K562 (cell line): ENCODE results near the gene CAMK2D. TPM values are rescaled to one million over a fixed set of nuclear protein-coding genes. Genes with fewer than 3 reads are reported as not detected.

Experiments
- C11orf30 ChIP-seq: fragments of 450-650 bp; IDR thresholded peaks from 2 replicates; pipeline ENCODE4 v1.6.1; 2016; ENCODE audit warnings: low read depth, mild to moderate bottlenecking
- IRF2 ChIP-seq: sonication (generic); formaldehyde crosslinking; IDR thresholded peaks from 2 replicates; pipeline ENCODE4 v1.8.1; 2022; ENCODE audit warnings: mild to moderate bottlenecking, missing genetic modification reagents
- MAFF ChIP-seq: IDR thresholded peaks from 2 replicates; pipeline ENCODE4 v1.6.1; 2012; ENCODE audit warnings: low read length, improper control_type of control experiment
- POLR2G ChIP-seq: fragments of 200-400 bp; formaldehyde crosslinking; IDR thresholded peaks from 2 replicates; pipeline ENCODE4 v1.6.1; 2017; ENCODE audit warnings: low read depth, mild to moderate bottlenecking, antibody characterized with exemption, low read length, moderate library complexity
- ZNF445 ChIP-seq: fragments of 250-450 bp; sonication (Bioruptor Pico); IDR thresholded peaks from 2 replicates; pipeline ENCODE4 v1.4.0; 2020; ENCODE audit warnings: low read depth, mild to moderate bottlenecking, moderate library complexity
- polyA plus RNA-seq, 8 experiments: library from polyadenylated mRNA; depleted of rRNA in 4 of 8; stranded (reverse) in 5 of 8; unstranded in 3 of 8; fragments of >200 nt; fragmentation: Nextera tagmentation in 2 of 8; fragmentation: Illumina TruSeq in 1 of 8; extraction: Ambion mirVana in 2 of 8; extraction: Trizol in 1 of 8; gene quantifications; 2 replicates each; pipeline versions ENCODE4 v1.2.1 to v1.2.3, GENCODE V29; 2011 to 2014; ENCODE audit warnings: inconsistent platforms in 1 of 8, missing spikeins in 1 of 8
- total RNA-seq, 7 experiments: library from RNA; depleted of rRNA in 6 of 7; stranded (reverse); fragments of >200 nt in 6 of 7; fragmentation: Illumina TruSeq in 2 of 7; extraction: Trizol in 2 of 7; gene quantifications; 2 replicates each; pipeline versions ENCODE4 v1.2.1 to v1.2.3, GENCODE V29; 2011 to 2021; ENCODE audit warnings: low replicate concordance in 1 of 7
- TF ChIP-seq, protein P1 (sequence below): fragments of 250-450 bp; sonication (Bioruptor Pico); IDR thresholded peaks from 2 replicates; pipeline ENCODE4 v1.5.0; 2021; ENCODE audit warnings: mild to moderate bottlenecking, borderline replicate concordance
- TF ChIP-seq, protein P2 (sequence below): fragments of 450-650 bp; formaldehyde crosslinking; IDR thresholded peaks from 2 replicates; pipeline ENCODE4 v1.4.0; 2020; ENCODE audit warnings: mild to moderate bottlenecking, moderate library complexity

The CAMK2D gene
- total and polyA plus RNA-seq, 9 of the 15 experiments (the other 6 are each of a cell fraction or from before 2014, with no cell fraction given): 0.01 to 0.33 (median 0.04) TPM; not detected in 2

DNA sequence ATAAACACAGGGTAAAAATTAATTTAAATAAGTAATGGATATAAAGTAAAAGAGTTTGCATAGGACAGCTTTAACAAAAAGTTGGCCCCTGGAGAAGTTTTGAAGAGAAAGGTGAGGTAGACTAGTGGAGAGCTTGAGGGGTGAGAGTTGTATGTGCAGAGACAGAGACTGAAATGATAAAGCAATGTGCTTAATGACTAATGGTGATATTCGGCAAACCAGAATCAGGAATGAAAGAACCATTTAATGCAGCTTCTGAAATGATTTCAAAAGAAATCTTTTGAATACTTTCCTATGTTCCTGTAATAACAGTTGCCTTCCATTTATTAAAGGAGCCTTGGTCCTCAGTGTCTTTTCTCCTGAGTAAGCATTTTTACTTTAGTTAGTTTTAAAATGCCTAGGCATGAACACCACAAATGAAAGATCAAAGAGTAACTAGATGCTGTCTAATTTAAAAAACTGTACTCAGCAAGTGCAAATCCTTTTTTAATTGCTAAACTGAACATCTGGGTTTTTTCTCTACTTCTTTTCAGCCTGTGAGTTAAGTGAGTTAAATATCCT is 28.5 kb downstream of the CAMK2D start (continued):
- TF ChIP-seq, protein P1, sequence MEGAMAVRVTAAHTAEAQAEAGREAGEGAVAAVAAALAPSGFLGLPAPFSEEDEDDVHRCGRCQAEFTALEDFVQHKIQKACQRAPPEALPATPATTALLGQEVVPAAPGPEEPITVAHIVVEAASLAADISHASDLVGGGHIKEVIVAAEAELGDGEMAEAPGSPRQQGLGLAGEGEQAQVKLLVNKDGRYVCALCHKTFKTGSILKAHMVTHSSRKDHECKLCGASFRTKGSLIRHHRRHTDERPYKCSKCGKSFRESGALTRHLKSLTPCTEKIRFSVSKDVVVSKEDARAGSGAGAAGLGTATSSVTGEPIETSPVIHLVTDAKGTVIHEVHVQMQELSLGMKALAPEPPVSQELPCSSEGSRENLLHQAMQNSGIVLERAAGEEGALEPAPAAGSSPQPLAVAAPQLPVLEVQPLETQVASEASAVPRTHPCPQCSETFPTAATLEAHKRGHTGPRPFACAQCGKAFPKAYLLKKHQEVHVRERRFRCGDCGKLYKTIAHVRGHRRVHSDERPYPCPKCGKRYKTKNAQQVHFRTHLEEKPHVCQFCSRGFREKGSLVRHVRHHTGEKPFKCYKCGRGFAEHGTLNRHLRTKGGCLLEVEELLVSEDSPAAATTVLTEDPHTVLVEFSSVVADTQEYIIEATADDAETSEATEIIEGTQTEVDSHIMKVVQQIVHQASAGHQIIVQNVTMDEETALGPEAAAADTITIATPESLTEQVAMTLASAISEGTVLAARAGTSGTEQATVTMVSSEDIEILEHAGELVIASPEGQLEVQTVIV (CRISPR knock-in tag): no peak
- TF ChIP-seq POLR2G: no peak
- no peak for TF ChIP-seq IRF2 (CRISPR knock-in tag)
- no peak for TF ChIP-seq ZNF445 (CRISPR knock-in tag)
- TF ChIP-seq, protein P2, sequence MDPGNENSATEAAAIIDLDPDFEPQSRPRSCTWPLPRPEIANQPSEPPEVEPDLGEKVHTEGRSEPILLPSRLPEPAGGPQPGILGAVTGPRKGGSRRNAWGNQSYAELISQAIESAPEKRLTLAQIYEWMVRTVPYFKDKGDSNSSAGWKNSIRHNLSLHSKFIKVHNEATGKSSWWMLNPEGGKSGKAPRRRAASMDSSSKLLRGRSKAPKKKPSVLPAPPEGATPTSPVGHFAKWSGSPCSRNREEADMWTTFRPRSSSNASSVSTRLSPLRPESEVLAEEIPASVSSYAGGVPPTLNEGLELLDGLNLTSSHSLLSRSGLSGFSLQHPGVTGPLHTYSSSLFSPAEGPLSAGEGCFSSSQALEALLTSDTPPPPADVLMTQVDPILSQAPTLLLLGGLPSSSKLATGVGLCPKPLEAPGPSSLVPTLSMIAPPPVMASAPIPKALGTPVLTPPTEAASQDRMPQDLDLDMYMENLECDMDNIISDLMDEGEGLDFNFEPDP (CRISPR knock-in tag): no peak
- TF ChIP-seq C11orf30: peak; percentile 39; the same call in 1 of the 2 replicates
- TF ChIP-seq MAFF: peak; percentile 67; the same call in 1 of the 2 replicates
